ENCODE data around the gene GRIA1. TPM values are rescaled to one million over a fixed set of nuclear protein-coding genes. Genes with fewer than 3 reads are reported as not detected.

The GRIA1 gene
- total RNA-seq, 4 donors from 2014 or later: 0.48 to 1.00 TPM; not detected in 2

- intact Hi-C loops (cut with DNase I; ENCODE audit: low total_unique reads) (loop anchor here (5.0 kb wide), 1 partner anchor 962 kb away; no protein-coding TSS in a partner anchor), in situ Hi-C loops (cut with MboI; ENCODE audit: low pct_ligation_motif_present in 1 of 4, low pct_unique_long_range_greater_than_20kb in 1 of 4, low sequenced_read_pairs in 3 of 4) (no loop called here)
- TF ChIP-seq EP300 (IDR thresholded peaks at IDR 0.05; ENCODE audit: low read depth) (no peak), POLR2A (IDR thresholded peaks at IDR 0.05) (no peak), POLR2AphosphoS5 (IDR thresholded peaks at IDR 0.05) (no peak), CTCF (IDR thresholded peaks at IDR 0.05) (no peak)
- Histone ChIP-seq H3K4me1 (no peaks in the 10 kb centered on the region), H3K4me3 (no peak overlapping the region), H3K36me3 (no peaks in the 10 kb centered on the region), H3K9me3 (no peaks in the 10 kb centered on the region), H3K27me3 (no peaks in the 10 kb centered on the region), H3K27ac (no peak overlapping the region)
- no peak for DNase-seq
- WGBS, 2 donors (ENCODE audit: low coverage in 1 of 2): 55 to 62% methylated on average over 2 to 4 of the region's 4 CpGs
These were observed 93.9 kb downstream of the GRIA1 start for GRCh38 chr5:153584126-153584959.

- no peaks in the 10 kb centered on the region for H3K9me3 ChIP-seq
- intact Hi-C loops (cut with DNase I; ENCODE audit: low total_unique reads) (loop anchor here (5.0 kb wide), 1 partner anchor 963 kb away; no protein-coding TSS in a partner anchor), in situ Hi-C loops (cut with MboI; ENCODE audit: low pct_ligation_motif_present in 1 of 4, low pct_unique_long_range_greater_than_20kb in 1 of 4, low sequenced_read_pairs in 3 of 4) (no loop called here)
- WGBS, 2 donors (ENCODE audit: low coverage in 1 of 2): 68 to 72% methylated on average over 3 of the region's 3 CpGs
- DNase-seq: no peak
- H3K4me1 ChIP-seq: no peaks in the 10 kb centered on the region
- H3K27me3 ChIP-seq: no peaks in the 10 kb centered on the region
- no peaks in the 10 kb centered on the region for H3K36me3 ChIP-seq
- no peak for TF ChIP-seq CTCF (IDR thresholded peaks at IDR 0.05)
- TF ChIP-seq POLR2AphosphoS5 (IDR thresholded peaks at IDR 0.05): no peak
- no peak for TF ChIP-seq EP300 (IDR thresholded peaks at IDR 0.05; ENCODE audit: low read depth)
- TF ChIP-seq POLR2A (IDR thresholded peaks at IDR 0.05): no peak
- no peak overlapping the region for H3K4me3 ChIP-seq
- H3K27ac ChIP-seq: no peak overlapping the region
These were observed 94.5 kb downstream of the GRIA1 start for GRCh38 chr5:153584960-153585359.

- intact Hi-C loops (cut with DNase I; ENCODE audit: low total_unique reads) (no loop called here), in situ Hi-C loops (cut with MboI; ENCODE audit: low pct_ligation_motif_present in 1 of 4, low pct_unique_long_range_greater_than_20kb in 1 of 4, low sequenced_read_pairs in 3 of 4) (no loop called here)
- WGBS, 2 donors (ENCODE audit: low coverage in 1 of 2): 57 to 61% methylated on average over 2 of the region's 2 CpGs
- Histone ChIP-seq H3K27me3 (no peaks in the 10 kb centered on the region), H3K36me3 (no peaks in the 10 kb centered on the region), H3K4me3 (no peak overlapping the region), H3K27ac (no peak overlapping the region), H3K4me1 (no peaks in the 10 kb centered on the region), H3K9me3 (no peaks in the 10 kb centered on the region)
- DNase-seq: no peak
- TF ChIP-seq POLR2AphosphoS5 (IDR thresholded peaks at IDR 0.05) (no peak), CTCF (IDR thresholded peaks at IDR 0.05) (no peak), EP300 (IDR thresholded peaks at IDR 0.05; ENCODE audit: low read depth) (no peak), POLR2A (IDR thresholded peaks at IDR 0.05) (no peak)
These were observed 95.3 kb downstream of the GRIA1 start for GRCh38 chr5:153585622-153586277.

GRCh38 chr5:153592081-153592480 is 101.6 kb downstream of the GRIA1 start:
- Histone ChIP-seq H3K4me3 (no peak overlapping the region), H3K36me3 (no peaks in the 10 kb centered on the region), H3K4me1 (no peaks in the 10 kb centered on the region), H3K27ac (no peak overlapping the region), H3K27me3 (no peaks in the 10 kb centered on the region), H3K9me3 (no peaks in the 10 kb centered on the region)
- DNase-seq: no peak
- intact Hi-C loops (cut with DNase I; ENCODE audit: low total_unique reads): no loop called here
- TF ChIP-seq CTCF (IDR thresholded peaks at IDR 0.05) (no peak), EP300 (IDR thresholded peaks at IDR 0.05; ENCODE audit: low read depth) (no peak), POLR2A (IDR thresholded peaks at IDR 0.05) (no peak), POLR2AphosphoS5 (IDR thresholded peaks at IDR 0.05) (no peak)
- 43 to 61% methylated on average over 1 of the region's 1 CpG for WGBS, 2 donors (ENCODE audit: low coverage in 1 of 2)
- in situ Hi-C loops (cut with MboI; ENCODE audit: low pct_ligation_motif_present in 1 of 4, low pct_unique_long_range_greater_than_20kb in 1 of 4, low sequenced_read_pairs in 3 of 4): no loop called here

All from transverse colon (tissue), 4 donors.